Lower leg skin (tissue), 4 donors: ENCODE results near the gene MTCH1. TPM values are rescaled to one million over a fixed set of nuclear protein-coding genes. Genes with fewer than 3 reads are reported as not detected.
"Not testable (repeated sequence)": the region's sequence is repeated elsewhere in the genome, so short reads cannot be mapped to it uniquely, and the experiment has no call there.

Source experiments
- DNase-seq, 2 donors: peaks; one replicate each; pipeline ENCODE4 v3.0.0-alpha.2; 2019; ENCODE audit warnings: low spot score in 2 of 2
- H3K4me3 ChIP-seq: fragments of 200-600 bp; sonication (generic); 2 replicates; pipeline ENCODE4 v1.5.1; 2017; ENCODE audit warnings: mild to moderate bottlenecking, low read depth; ENCODE audit not compliant: poor library complexity, severe bottlenecking
- POLR2A ChIP-seq, 2 donors: fragments of 450-650 bp; IDR thresholded peaks; one replicate each; pipeline ENCODE4 v1.6.1; 2016 to 2017; ENCODE audit warnings: antibody characterized with exemption in 2 of 2, mild to moderate bottlenecking in 1 of 2, moderate library complexity in 1 of 2
- WGBS, 2 donors: methylation state at CpG; one replicate each; pipeline ENCODE4 v1.1.5; 2018; 5-methylcytosine and 5-hydroxymethylcytosine counted together
- intact Hi-C: fragments of 100-400 bp; cut with DNase I; formaldehyde crosslinking; loops from one replicate; pipeline ENCODE4 v1.15.0; 2023; ENCODE audit warnings: low total_unique reads
- total RNA-seq, 4 donors: library from RNA; depleted of rRNA; stranded (reverse); fragments of >200 nt; gene quantifications; one replicate each; pipeline ENCODE4 v1.1.0, GENCODE V29; 2016
- TF ChIP-seq, protein P1 (sequence below), 3 donors: fragments of 450-650 bp; IDR thresholded peaks; one replicate each; pipeline ENCODE4 v1.5.1; 2016; ENCODE audit warnings: antibody characterized with exemption in 3 of 3, mild to moderate bottlenecking in 3 of 3, moderate library complexity in 2 of 3

The MTCH1 gene
- total RNA-seq, 4 donors from 2014 or later = 166 to 219 (median 188) TPM

DNA sequence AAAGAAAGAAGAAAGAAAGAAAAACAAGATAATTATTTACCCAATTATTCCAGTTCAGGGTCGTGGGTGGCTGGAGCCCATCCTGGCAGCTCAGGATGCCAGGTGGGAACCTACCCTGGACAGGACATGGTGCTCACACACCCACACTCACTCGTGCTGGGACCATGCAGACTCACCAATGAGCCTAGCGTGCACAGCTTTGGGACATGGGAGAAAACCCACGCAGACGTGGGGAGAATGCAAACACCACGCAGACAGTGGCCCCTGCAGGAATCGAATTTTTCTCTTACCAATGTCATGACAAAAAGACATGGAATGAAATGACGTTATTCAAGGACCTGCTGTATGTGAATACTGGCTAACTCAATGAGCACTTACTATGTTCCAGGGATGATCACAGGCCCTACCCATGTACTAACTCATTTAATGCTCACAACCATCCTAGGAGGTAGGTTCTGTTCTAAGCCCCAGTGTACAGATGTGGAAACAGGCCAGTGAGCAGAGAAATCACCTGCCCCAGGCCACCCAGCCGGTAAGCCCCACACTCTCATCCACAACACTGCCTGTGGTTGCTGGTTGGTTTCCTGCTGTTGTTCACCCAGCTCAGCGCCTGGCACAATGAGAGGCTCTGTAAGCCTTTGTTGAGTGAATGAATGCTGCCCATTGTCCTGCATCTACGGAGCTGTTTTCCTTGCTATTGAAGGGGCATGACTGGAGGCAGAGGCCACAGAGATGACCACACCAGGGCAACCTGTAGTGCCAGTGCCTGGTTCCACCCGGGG lies 38.2 kb downstream of the MTCH1 start:
- TF ChIP-seq POLR2A (IDR thresholded peaks at IDR 0.05) = no peak
- TF ChIP-seq, protein P1, sequence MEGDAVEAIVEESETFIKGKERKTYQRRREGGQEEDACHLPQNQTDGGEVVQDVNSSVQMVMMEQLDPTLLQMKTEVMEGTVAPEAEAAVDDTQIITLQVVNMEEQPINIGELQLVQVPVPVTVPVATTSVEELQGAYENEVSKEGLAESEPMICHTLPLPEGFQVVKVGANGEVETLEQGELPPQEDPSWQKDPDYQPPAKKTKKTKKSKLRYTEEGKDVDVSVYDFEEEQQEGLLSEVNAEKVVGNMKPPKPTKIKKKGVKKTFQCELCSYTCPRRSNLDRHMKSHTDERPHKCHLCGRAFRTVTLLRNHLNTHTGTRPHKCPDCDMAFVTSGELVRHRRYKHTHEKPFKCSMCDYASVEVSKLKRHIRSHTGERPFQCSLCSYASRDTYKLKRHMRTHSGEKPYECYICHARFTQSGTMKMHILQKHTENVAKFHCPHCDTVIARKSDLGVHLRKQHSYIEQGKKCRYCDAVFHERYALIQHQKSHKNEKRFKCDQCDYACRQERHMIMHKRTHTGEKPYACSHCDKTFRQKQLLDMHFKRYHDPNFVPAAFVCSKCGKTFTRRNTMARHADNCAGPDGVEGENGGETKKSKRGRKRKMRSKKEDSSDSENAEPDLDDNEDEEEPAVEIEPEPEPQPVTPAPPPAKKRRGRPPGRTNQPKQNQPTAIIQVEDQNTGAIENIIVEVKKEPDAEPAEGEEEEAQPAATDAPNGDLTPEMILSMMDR (IDR thresholded peaks at IDR 0.05) = no peak
- H3K4me3 ChIP-seq = no peak overlapping the region
- peak in 1 of 2 donors; percentile 76 for DNase-seq
- intact Hi-C loops = no loop called here
- 71 to 78% methylated on average over 12 of the region's 12 CpGs for WGBS, 2 donors

DNA sequence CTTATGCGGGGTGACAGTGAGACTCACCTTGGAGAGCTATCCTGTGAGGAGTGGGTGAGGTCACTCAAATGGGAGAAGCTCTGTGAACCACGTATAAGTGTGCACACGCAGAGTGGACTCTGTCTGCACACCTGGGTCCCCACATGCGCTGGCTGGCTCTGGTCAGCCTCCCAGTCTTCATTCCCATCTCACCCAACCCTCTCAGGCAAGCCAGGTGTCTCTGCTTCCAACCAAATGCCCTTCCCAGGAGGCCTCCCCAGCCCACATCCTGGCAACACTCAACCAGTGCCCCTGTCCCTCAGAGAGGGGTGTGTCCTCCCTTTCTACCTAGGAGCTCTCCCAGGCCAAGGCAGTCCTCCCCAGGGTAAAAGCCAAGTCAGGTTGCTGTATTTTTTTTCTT lies 39.5 kb downstream of the MTCH1 start:
- peak in 1 of 2 donors; percentile 54 for DNase-seq
- TF ChIP-seq, protein P1 (IDR thresholded peaks at IDR 0.05) = no peak
- no peak for TF ChIP-seq POLR2A (IDR thresholded peaks at IDR 0.05)
- intact Hi-C loops = no loop called here
- no peak overlapping the region for H3K4me3 ChIP-seq
- WGBS, 2 donors = 91 to 93% methylated on average over 4 of the region's 4 CpGs

DNA sequence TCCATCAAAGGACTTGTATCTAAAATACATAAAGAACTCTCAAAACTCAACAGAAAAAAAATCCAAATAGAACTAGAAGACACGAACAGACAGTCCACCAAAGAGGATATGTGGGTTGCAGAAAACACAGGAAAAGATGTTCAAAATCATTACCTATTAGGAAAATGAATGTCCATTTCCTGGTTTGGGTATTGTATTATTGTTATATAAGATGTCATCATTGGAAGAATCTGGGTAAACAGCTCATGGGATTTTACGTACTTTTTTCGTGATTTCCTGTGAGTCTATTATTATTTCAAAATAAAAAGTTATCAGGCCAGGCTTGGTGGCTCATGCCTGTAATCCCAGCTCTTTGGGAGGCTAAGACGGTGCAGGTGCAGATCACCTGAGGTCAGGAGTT lies 40.7 kb downstream of the MTCH1 start:
- intact Hi-C loops = no loop called here
- WGBS, 2 donors = 84 to 89% methylated on average over 4 of the region's 4 CpGs
- no peak for TF ChIP-seq POLR2A (IDR thresholded peaks at IDR 0.05)
- TF ChIP-seq, protein P1 (IDR thresholded peaks at IDR 0.05) = no peak
- DNase-seq = no peak
- H3K4me3 ChIP-seq = no peak overlapping the region

DNA sequence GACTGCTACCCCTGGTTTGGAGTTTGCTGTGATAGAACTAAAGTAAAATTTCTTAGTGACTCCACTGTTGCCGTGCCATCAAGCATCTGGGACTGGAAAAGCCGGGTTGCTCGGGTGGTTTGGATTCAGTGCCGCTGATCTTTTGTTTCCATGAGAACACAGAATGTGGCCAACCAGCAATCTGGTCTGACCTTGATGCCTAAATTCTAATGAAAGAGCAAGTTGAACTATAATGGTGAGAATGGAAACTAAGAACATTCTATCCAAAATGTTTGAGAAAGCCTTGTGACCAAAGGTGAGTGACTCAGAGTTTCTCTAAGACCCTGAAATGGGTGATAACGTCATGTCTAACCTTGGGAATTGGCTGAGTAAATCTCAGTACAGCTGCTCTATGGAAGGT lies 41.3 kb downstream of the MTCH1 start:
- no peak overlapping the region for H3K4me3 ChIP-seq
- WGBS, 2 donors = 59 to 62% methylated on average over 5 of the region's 5 CpGs
- no peak for TF ChIP-seq POLR2A (IDR thresholded peaks at IDR 0.05)
- TF ChIP-seq, protein P1 (IDR thresholded peaks at IDR 0.05) = no peak
- intact Hi-C loops = no loop called here
- DNase-seq = peak in 1 of 2 donors; percentile 48

GRCh38 chr6:36942329-36942728 lies 43.7 kb downstream of the MTCH1 start:
- intact Hi-C loops, DNase-seq, H3K4me3 ChIP-seq: not testable (repeated sequence)
- 83 to 89% methylated on average over 1 to 2 of the region's 2 CpGs for WGBS, 2 donors

GRCh38 chr6:36941561-36941960 lies 44.4 kb downstream of the MTCH1 start:
- intact Hi-C loops, H3K4me3 ChIP-seq: not testable (repeated sequence)
- peak in 1 of 2 donors; percentile 67 for DNase-seq
- 93 to 94% methylated on average over 3 to 6 of the region's 40 CpGs for WGBS, 2 donors

- WGBS, 2 donors = 88 to 90% methylated on average over 10 of the region's 10 CpGs
- H3K4me3 ChIP-seq = no peak overlapping the region
- peak in 1 of 2 donors; percentile 63 for DNase-seq
- TF ChIP-seq POLR2A (IDR thresholded peaks at IDR 0.05) = no peak
- TF ChIP-seq, protein P1 (IDR thresholded peaks at IDR 0.05) = no peak
- intact Hi-C loops = no loop called here
Observed at GRCh38 chr6:36940027-36940426, 46.0 kb downstream of the MTCH1 start.

GRCh38 chr6:36939005-36939404 lies 47.0 kb downstream of the MTCH1 start:
- H3K4me3 ChIP-seq, intact Hi-C loops: not testable (repeated sequence)
- DNase-seq = peak in 1 of 2 donors; percentile 43
- 83 to 93% methylated on average over 5 of the region's 5 CpGs for WGBS, 2 donors
